GM18873 (cell line): Measurements from ENCODE around the gene TRAF2.

Experiments
- ATAC-seq: cut with Tn5 transposase; IDR thresholded peaks from one replicate; pipeline ENCODE4 v1.9.1; 2021; ENCODE audit warnings: mild to moderate bottlenecking, moderate library complexity, moderate number of reproducible peaks; ENCODE audit not compliant: unreplicated experiment, low FRiP score

The TRAF2 gene

DNA sequence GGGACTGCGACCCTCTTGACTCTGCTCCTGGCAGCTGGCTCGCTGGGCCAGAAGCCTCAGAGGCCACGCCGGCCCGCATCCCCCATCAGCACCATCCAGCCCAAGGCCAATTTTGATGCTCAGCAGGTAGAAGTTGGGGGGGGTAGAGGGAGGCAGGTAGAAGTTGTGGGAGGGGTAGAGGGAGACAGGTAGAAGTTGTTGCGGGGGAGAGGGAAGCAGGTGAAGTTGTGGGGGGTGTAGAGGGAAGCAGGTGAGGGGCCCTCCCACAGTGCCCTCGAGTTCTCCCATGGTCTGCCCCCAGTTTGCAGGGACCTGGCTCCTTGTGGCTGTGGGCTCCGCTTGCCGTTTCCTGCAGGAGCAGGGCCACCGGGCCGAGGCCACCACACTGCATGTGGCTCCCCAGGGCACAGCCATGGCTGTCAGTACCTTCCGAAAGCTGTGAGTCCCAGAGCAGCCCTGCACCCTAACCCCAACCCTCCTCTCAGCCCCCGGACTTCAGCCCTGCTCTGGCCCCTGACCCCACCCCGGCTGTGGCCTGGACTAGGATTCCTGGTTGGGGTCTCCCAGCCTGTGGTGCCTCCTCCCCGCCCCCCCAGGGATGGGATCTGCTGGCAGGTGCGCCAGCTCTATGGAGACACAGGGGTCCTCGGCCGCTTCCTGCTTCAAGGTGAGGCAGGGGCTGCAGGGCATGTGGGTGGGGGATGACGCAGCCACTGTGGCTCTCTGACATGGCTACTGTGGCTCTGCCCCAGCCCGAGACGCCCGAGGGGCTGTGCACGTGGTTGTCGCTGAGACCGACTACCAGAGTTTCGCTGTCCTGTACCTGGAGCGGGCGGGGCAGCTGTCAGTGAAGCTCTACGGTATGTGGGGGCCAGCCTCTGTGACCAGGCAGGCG is 59.3 kb downstream of the TRAF2 start:
- ATAC-seq = no peak

- no peak for ATAC-seq
Measured at GRCh38 chr9:136946228-136947027, 60.1 kb downstream of the TRAF2 start.

- no peak for ATAC-seq
Measured at GRCh38 chr9:136947028-136947891, 60.9 kb downstream of the TRAF2 start.

- ATAC-seq = no peak
Measured at GRCh38 chr9:136947955-136948510, 61.7 kb downstream of the TRAF2 start.

GRCh38 chr9:136949239-136949816 is 63.0 kb downstream of the TRAF2 start:
- no peak for ATAC-seq

- peak; percentile 64 for ATAC-seq
Measured at GRCh38 chr9:136949817-136950655, 63.7 kb downstream of the TRAF2 start.

DNA sequence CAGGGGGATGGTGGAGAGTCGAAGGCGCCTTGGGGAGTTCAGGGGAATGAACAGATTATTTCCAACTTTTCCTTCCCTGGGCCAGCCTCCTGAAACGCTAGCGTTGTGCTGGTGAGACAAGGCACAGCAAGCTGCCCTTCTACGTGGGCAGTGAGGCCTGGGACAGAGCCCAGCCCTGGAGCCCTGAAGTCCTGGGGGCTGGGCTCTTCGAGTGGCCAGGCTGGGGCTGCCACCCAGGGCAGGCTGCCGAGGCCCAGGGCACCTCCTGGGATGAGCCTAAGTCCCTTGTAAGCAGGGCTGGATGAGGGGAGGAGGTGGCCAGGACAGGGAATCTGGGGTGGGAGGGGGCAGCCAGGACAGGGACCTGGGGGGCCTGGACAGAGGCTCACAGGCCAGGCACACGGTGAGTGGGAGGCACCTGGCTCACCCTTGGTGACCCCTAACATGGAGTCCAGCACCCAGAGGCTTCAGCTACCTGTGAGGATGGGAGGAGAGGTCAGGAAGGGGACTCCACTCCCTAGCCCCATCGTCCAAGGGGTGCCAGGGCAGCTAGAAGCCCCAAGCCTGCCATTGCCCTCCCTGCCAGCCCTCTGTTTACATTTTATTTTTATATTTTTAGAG is 64.5 kb downstream of the TRAF2 start:
- no peak for ATAC-seq

GRCh38 chr9:136951541-136952320 is 65.4 kb downstream of the TRAF2 start, which contains the start of gene LCN12:
LCN12 (plus strand) TSS chr9:136952273; CDS start chr9:136952328, 55 bp downstream.
- ATAC-seq = no peak

GRCh38 chr9:136952321-136952850 is 66.1 kb downstream of the TRAF2 start:
- ATAC-seq = no peak

- ATAC-seq = no peak
Measured at GRCh38 chr9:136952876-136953770, 66.8 kb downstream of the TRAF2 start.

DNA sequence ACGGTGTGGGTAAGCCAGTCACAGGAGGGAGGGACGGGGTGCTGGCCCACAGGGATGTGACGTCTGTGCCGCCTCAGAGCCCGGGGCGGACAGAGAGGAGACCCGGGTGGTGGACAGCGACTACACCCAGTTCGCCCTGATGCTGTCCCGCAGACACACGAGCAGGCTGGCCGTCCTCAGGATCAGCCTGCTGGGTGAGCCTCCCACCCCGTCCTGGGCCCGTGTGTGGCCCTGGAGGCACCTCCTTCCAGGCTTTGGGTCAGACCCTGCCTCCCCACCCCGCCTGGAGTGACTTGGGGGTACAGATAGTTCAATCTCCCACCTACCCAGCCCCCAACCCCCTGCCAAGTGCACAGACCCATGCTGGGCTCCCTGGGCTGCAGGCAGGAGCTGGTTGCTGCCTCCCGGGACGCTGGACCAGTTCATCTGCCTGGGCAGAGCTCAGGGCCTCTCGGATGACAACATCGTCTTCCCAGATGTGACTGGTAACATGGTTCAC is 67.5 kb downstream of the TRAF2 start:
- ATAC-seq = no peak

DNA sequence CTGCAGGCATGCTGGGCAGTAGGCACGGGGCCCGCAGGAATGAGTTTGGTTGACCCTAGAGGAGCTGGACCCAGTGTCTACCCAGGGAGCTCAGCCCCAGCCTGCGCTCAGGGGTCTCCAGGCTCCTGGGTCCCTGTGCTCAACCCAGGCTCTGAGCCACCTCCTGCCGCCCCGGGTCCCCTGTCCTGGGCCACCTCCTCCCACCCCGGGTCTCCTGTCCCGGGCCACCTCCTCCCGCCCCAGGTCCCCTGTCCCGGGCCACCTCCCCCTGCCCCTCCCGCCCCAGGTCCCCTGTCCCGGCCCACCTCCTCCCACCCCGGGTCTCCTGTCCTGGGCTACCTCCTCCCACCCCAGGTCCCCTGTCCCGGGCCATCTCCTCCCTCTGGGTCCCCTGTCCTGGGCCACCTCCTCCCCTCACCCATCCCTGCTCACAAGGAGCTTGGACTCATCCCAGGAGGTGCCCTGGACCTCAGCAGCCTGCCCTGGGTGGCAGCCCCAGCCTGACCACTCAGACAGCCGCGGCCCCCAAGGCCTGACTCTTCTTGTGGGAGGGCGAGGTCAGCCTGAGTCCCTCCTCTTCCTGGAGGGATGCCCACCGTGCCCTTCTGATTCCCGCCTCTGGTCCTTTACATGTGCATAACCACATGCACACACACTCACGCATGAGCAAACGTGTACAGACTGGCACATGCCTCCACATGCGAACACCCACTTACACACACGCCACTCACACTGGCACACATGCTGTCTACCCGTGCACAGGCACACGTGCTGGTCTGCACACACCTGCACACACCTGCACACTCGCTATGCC is 68.2 kb downstream of the TRAF2 start:
- no peak for ATAC-seq

DNA sequence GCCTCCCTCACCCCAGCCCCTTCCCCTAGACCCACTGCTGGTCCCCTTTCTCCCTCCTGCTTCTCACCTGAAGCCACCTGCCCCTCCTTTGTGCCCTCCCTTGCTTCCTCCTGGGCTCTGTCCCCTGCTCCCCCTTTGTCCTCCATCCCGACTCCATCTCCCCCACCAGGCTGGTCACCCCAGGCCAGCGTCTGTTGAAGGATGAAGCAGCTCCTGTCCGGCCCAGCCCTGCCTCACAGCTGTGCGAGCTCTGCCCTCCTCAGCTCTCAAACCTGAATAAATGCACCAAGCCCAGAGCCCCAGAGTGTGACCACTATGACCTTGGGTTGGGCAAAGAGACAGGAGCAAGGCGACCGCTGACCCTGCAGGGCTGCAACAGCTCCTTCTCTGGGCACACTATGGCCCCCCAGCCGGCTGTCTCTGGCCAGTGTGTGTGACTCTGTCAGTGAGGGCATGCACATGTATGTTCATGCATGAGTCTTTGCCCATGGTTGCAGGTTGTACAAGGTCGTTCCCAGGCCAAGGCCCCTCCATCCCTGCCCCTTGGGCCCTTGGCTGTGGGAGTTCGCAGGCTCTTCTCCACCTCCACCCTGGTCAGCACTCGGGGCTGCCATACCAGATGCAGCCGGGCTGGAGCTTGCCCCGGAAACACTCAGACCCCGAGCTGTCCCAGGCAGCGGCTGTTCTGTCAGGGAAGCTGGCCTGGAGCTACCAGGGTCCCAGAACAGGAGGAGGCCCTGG is 69.1 kb downstream of the TRAF2 start:
- no peak for ATAC-seq

- no peak for ATAC-seq
Measured at GRCh38 chr9:136955943-136956335, 69.6 kb downstream of the TRAF2 start.

- no peak for ATAC-seq
Measured at GRCh38 chr9:136956604-136957003, 70.3 kb downstream of the TRAF2 start.
